Stimulated activated naive CD4-positive, alpha-beta T cell treated with Interleukin-2 at 50 U/mL for 16 hours (primary cell): ENCODE results near the gene ABCA2.

Experiments used
- DNase-seq: peaks from one replicate; lab custom pipeline; 2025; lab: John Stamatoyannopoulos, UW

Gene ABCA2

GRCh38 chr9:136964171-136964689 lies 63.8 kb downstream of the ABCA2 start:
- no peak for DNase-seq

DNA sequence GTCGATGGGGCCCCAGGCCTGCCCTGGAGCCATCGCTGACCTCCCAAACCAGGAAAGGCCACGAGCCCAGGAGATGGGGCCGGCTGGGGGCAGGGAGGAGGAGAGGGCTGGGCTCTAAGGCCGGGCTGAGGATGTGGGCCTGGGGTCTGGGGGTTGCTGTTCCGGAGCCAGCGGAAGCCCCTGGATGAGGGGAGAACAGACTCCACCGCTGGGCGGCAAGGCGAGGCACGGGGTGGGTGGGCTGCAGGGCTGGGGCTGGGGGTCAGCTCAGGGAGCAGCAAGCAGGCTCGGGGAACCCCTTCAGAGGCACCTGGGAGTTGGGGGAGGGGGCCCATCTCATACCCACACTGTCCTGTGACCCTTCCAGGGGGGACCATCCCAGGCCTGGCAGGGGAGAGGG lies 64.3 kb downstream of the ABCA2 start:
- DNase-seq = no peak

DNA sequence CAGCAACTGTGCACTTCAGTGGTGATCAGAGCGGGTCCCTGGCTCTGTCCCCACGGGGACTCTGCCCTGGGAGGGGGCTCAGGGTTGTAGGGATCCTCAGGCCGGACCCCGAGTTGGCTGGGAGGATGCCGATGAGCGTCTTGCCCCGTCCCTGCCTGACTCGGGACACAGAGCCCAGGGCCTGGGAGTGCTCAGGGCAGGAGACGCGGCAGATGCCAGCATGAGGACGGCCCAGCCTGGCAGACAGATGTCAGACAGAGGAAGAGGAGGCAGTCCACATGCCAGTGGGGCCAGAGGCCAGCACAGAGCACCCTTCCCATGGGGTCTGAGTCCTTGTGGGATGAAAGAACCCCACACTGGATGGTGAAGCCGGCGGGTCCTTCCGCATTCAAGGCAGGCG lies 64.7 kb downstream of the ABCA2 start:
- DNase-seq = no peak

DNA sequence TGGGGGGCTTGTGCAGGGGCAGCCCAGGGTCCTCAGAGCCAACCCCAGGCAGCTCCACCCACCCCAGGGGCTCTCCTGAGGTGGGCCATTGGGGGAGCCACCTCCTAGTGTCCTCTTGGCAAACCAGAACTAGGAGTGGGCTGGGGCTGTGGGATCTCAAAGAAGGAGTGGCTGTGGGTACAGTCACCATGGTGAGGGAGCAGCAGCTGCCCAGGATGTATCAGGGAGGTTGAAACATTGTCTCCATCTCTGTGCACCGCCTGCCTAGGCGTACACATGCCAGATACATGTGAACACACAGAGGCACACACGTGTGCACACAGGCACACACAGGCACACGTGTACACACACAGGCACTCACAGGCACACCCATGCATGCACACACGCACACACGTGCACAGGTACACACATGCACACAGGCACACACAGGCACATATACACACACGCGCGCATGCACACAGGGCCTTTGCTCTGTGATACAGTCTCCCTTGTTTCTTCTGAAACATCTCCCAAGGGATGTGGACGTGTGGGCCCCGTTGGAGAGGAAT lies 65.3 kb downstream of the ABCA2 start:
- no peak for DNase-seq

DNA sequence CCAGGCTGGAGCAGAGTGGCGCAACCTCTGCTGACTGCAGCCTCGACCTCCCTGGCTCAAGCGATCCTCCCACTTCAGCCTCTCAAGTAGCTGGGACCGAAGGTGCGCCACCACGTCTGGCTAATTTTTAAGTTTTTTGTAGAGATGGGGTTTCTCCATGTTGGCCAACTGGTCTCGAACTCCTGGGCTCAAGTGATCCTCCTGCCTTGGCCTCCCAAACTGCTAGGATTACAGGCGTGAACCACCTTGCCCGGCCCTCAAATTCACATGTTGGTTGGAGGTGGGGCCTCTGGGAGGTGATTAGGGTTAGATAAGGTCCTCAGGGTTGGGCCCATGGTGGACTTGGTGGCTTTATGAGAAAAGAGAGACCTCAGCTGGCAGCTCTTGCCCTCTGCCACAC lies 65.9 kb downstream of the ABCA2 start:
- no peak for DNase-seq

DNA sequence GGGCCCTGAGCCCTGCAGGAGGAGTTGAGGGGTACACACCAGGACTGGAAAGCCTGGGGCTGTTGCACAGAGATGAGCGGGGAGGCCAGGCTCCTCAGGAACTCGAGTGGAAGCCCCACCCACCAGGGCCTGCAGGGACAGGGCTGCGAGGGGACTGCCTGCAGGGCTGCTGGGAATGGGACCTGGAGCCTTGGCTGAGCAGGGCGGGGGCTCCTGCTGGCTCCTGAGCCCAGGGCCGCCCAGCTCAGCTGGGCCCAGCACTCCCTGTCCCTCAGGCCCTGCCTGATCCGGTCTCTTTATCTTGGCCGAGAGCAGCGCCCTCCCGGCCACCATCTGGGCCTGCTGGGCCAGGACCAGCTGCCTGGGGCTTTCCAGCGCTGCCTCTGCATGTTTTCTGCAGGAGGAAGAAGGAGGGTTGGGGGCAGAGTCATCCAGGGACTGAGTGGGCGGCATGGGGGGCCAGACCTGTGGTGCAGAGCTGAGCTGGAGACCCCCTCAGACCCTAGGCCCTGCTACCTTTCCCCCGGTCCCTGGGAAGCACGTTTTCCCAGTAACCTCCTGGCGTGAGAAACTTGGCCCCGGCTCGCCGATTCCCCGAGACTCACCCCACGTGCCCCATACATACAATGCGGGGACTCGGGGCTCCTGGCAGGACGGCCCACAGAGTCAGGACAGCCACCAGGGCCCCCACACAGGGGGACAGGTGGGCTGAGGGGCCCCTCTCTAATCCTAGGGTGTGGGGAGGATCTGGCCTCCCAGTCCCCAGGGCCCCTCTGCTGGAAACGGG lies 66.6 kb downstream of the ABCA2 start:
- DNase-seq = no peak

GRCh38 chr9:136960938-136961275 lies 67.1 kb downstream of the ABCA2 start:
- no peak for DNase-seq

DNA sequence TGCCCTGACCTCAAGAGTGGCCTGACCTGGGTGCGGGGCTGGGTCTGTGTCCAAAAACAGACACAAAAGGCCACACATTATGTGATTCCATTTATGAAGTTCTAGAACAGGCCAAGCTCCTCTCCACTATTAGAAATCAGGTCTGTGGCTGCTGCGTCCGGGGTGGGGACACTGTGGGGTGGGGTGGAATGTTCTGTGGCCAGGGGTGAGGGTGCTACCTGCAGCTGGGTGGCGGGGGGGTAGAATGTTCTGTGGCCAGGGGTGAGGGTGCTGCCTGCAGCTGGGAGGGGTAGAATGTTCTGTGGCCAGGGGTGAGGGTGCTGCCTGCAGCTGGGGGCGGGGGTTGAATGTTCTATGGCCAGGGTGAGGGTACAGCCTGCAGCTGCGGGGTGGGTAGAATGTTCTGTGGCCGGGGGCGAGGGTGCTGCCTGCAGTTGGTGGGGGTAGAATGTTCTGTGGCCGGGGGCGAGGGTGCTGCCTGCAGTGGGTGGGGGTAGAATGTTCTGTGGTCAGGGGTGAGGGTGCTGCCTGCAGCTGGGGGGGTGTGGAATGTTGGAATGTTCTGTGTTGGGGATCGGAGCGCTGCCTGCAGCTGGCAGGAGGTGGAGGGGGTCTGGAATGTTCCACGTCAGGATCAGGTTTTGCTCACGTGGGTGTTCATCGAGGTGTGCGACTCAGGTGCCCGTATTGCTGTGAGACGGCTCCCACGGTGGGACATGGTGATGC lies 67.7 kb downstream of the ABCA2 start:
- DNase-seq = no peak

- DNase-seq = no peak
Observed at GRCh38 chr9:136958898-136959850, 68.9 kb downstream of the ABCA2 start.

DNA sequence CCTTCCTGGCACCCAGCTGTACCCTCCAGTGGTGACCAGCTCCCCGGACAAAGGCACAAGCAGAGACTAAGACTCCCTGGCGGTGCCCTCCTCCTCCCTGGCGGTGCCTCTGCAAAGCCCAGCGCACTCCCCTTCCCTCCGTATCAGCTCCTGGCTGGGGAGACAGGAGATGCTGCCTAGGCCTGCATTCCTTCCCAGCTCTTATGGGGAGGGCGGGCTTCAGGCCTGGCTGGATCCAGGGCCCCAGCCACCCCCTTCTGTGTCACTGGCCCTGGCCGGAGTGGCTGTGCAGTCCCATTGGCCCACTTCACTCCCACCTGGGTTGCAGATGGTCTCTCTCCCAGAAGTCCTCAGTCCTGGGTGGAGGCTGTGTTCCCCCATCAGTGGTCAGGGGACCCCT lies 69.6 kb downstream of the ABCA2 start:
- DNase-seq = no peak

DNA sequence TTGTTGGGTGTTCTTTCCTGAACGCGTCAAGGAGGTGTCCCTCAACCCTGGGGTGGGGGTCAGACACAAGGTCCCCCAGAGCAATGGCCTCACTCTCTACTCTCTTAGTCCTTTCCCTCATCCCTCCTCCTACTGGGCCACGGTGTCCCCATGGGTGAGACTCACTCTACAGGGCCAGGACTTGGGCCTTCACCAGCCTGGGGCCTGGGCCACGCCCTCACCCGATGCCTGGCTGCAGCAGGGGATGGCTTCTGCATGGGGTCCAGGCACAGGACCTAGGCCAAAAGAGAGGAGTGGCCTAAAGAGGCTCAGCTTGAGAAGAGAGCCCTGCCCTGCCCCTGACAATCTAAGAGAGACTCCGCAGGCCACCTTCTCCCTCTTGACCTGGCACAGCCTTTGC lies 70.1 kb downstream of the ABCA2 start:
- DNase-seq = no peak

DNA sequence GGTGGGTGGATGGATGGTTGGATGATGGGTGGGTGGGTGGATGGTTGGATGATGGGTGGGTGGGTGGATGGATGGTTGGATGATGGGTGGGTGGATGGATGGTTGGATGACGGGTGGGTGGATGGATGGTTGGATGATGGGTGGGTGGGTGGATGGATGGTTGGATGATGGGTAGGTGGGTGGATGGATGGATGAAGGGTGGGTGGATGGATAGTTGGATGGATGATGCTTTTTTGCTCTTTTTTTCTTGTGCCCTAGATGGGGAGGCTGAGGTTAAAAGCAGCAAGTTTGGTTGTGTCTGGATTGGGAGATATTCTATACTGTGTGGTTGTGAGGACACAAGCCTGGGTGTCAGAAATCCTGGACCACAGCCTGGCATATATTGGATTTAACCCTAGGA lies 70.6 kb downstream of the ABCA2 start:
- DNase-seq = no peak
